Femur (tissue), 1 donor: ENCODE measurements around the gene TRAPPC11.
"Not testable (repeated sequence)": the region's sequence is repeated elsewhere in the genome, so short reads cannot be mapped to it uniquely, and the experiment has no call there.

ENCODE experiments used
- DNase-seq: peaks from one replicate; pipeline ENCODE4 v3.0.0-alpha.2; 2017

TRAPPC11 gene

DNA sequence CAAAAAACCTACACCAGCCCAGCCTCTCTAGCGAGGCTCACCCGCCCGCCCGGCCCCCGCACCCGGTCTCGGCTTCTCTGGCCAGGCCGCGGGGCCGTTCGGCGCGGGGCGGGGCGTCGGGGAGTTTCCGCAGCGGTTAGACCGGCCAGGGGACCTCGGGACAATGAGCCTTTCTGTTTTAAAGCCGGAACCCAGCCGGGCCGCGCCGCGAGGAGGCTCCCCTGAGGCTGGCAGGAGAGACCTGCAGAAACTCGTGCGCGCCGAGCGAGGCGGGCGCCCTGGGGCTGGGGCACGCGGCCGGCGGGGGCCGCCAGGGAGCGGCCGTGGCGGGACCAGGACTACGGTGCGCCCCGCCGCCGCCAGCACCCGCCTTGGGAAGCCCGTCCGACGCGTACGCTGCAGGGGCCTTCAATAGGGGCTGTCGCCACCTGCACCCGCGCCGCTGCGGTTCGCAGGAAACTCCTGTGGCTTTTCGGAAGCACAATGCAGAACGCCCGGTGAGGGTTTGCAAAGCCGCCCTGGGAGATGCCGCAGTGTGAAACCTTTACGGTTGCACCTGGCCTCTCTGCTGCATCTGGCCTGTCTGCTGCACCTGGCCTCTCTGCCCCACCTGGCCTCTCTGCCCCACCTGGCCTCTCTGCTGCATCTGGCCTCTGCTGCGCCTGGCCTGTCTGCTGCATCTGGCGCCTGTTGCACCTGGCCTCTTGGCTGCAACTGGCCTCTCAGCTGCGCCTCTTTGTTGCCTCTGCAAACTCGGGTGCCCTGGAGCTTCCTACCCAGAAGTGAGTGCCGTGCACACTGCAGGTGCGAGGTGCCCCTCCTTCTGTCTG, 63.9 kb downstream of the TRAPPC11 start:
- DNase-seq: peak; percentile 68

DNA sequence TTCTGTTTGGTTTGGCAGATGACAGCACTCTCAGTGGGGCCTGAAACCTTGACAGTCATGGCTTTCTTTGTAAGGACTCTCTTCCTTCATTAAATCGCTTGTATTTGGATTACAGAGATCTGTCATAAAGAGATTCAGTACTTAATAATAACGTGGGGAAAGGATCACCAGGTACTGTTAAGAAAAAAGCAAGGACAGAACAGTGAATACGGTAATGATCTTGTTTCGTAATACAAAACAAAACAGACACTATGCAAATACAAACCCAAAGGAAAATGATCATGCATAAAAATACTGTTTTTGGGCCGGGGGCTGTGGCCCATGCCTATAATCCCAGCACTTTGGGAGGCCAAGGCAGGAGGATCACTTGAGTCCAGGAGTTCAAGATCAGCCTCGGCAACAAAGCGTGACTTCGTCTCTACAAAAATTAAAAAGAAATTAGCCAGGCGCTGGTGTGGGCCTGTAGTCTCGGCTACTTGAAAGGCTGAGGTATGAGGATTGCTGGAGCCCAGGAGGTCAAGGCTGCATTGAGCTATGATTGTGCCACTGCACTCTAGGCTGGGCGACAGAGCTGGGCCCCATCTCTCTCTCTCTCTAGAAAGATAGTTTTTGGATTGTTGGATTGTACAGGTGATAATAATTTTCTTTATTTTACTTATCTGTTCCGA, 64.6 kb downstream of the TRAPPC11 start:
- DNase-seq: no peak

DNA sequence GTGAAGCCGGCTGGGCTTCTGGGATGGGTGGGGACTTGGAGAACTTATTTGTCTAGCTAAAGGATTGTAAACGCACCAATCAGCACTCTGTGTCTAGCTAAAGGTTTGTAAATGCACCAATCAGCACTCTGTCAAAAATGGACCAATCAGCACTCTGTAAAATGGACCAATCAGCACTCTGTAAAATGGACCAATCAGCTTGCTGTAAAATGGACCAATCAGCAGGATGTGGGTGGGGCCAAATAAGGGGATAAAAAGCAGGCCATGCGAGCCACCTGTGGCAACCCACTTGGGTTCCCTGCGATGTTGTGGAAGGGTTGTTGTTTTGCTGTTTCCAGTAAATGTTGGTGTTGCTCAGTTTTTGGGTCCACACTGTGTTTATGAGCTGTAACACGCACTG, 66.5 kb downstream of the TRAPPC11 start:
- not testable (repeated sequence) for DNase-seq

DNA sequence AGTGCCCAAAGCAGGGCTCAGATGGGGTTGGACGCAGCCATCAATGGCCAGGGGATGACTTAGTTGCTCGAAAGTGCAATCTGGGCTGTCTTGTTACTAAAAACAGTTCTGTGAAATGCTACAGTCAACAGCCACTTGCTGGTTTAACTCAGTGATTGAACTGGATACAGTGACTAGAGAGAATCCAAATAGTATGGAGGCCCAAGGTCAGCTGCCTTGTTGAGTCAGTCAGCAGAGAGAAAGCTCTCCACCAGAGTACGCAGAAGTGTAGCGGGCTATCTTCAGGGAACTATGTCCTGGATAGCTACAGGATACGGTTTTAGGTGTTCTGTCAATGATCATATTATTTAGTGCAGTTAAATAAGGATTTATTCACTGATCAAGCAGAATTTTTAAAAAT, 68.4 kb downstream of the TRAPPC11 start:
- DNase-seq: no peak

DNA sequence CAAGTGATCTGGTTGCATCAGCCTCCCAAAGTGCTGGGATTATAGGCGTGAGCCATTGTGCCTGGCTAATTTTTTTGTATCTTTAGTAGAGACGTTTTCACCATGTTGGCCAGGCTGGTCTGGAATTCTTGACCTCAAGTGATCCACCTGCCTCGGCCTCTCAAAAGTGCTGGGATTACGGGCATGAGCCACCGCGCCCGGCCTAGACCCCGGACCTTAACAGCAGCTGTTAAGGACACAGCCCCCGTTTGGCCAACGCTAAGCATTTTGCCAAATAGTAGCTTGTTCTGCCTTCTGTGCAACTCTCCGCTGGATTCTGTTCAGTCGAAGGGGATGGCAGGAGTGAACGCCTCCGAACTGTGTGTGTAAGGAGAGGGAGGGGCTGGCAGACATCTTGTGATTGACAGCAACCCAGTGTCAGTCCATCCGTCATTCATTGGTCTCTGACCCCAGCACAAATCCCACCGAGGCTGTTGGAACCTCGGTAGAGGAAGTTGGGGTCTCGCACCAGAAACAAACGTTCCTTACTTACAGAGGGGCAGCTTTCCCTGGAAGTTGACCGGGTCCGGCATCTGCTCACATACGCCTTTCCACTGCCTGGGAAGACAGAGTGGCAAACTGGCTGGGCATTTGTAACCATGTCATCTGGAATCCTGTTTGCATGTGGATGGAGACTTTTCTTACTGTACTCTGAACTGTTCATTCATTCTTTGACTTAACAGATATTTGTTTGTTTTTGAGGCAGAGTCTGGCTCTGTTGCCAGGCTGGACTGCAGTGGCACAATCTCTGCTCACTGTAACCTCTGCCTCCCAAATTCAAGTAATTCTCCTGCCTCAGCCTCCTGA, 69.4 kb downstream of the TRAPPC11 start:
- DNase-seq: no peak

DNA sequence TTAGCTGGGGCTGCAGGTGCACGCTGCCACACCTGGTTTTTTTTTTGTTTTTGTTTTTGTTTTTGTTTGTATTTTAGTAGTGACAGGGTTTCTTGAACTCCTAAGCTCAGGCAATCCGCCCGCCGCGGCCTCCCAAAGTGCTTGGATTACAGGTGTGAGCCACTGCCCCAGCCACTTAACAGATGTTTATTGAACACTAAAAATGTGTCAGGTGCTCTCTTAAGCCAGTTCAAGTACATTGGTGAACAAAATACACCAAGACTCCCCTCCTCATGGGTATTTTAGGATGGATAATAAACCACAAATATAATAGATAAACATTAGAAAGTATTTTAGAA, 69.9 kb downstream of the TRAPPC11 start:
- no peak for DNase-seq

DNA sequence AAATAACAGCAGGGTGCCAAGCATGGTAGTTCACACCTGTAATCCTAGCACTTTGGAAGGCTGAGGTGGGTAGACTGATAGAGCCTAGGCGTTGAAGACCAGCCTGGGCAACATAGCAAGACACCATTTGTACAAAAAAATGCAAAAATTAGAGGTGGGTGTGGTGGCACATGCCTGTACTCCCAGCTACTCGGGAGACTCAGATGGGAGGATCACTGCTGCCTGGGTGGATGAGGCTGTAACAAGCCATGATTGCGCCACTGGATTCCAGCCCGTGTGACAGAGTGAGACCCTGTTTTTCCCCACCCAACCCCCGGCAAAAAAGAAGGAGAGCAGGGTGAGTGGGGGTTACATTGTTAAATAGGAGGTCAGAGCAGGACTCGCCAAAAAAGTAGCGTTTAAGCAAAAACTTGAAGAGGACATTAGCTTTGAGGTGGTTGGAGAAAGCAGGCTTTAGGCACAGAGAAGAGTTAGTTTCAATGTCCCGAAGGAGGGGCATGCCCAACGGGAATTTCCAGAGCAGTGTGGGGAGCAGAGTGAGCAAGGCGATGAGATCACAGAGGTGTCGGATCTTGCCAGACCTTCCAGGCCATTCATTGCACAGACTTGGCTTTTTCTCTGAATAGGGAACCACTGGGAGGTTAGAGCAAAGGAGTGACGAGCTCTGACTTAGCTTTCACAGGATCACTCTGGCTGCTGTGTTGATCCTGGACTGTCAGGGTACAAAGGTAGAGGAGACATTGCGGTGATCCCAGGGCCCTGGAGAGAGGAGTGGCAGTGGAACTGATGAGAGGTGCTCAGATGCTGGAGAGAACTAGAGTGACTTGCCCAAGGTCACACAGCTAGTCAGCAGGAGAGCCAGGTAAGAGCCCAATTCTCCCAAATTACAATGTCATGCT, 70.6 kb downstream of the TRAPPC11 start:
- DNase-seq: no peak

DNA sequence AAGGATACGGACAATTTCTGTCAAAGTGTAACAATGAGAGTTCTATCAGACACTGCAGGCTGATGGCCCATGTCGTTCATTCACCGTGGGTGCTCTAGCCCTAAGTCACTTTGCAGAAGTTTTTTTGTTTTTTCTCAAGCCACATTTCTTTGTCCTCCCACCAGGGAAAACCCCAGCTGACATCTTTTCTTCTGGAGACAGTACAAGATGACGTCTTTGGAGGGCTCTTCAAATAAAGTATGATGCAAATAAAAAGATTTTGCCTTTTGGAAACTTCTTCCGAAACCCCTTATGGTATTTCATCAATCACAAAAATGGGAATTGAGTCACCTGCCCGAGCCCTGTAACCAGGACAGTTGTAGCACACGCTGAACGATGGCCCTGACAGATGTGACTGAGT, 73.2 kb downstream of the TRAPPC11 start:
- DNase-seq: no peak

DNA sequence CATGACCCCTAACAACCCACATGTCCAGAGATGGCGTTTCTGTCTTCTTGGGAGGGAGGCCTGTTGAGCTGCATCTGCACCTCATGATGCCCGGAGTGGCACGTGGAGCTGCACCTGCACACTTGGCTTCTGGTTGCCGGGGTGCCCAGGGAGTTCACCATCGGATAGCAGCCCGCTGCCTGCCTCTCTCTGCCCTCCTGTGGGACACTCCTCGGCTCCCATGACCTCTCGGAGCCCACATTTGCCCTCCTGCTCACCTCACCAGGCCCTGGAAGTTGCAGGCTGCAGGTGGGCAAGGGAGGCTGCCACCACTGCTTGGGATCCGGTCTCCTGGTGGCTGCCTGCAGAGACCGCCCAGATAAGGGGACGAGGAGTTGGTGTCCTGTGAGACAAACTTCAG, 74.1 kb downstream of the TRAPPC11 start:
- no peak for DNase-seq

DNA sequence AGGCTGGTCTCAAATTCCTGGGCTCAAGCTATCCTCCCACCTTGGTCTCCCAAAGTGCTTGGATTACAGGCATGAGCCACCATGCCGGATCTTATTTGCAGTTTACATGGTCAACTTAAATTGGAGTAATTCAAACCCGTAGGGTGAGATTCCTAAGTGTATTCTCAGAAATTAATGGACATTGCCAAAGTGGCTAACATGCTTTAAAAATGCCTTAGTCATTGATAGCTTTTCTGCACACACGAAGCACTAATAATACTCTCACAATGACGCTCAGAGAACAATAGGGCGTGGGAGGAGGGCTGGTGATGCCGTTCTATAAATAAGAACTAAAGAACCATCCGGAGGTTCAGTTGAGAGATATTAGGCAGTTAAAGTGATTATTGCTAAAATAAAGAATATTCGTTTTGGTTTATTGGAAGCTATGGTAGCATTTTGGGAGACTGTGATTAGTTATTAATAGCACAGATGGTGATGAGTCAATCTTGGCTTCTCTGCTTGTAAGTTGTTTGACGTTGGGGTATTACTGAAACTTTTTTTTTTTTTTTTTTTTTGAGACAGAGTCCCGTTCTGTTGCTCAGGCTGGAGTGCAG, 79.1 kb downstream of the TRAPPC11 start:
- no peak for DNase-seq

DNA sequence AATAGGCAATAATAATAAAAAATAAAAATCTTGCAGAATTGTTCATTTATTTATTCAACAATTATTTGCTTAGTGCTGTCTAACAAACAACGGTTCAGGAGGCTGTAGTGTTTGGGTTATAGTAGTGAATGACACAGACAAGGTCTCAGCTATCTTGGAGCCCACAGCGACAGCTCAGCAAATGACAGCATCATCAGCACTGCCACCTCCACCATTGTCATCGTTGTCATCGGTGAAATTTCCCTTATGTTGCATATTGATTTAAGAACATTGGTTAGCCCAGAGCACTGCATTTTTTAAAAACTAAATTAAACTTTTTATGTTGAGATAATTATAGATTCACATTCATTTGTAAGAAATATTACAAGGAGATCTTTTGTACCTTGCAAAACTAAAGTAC, 79.9 kb downstream of the TRAPPC11 start:
- no peak for DNase-seq

DNA sequence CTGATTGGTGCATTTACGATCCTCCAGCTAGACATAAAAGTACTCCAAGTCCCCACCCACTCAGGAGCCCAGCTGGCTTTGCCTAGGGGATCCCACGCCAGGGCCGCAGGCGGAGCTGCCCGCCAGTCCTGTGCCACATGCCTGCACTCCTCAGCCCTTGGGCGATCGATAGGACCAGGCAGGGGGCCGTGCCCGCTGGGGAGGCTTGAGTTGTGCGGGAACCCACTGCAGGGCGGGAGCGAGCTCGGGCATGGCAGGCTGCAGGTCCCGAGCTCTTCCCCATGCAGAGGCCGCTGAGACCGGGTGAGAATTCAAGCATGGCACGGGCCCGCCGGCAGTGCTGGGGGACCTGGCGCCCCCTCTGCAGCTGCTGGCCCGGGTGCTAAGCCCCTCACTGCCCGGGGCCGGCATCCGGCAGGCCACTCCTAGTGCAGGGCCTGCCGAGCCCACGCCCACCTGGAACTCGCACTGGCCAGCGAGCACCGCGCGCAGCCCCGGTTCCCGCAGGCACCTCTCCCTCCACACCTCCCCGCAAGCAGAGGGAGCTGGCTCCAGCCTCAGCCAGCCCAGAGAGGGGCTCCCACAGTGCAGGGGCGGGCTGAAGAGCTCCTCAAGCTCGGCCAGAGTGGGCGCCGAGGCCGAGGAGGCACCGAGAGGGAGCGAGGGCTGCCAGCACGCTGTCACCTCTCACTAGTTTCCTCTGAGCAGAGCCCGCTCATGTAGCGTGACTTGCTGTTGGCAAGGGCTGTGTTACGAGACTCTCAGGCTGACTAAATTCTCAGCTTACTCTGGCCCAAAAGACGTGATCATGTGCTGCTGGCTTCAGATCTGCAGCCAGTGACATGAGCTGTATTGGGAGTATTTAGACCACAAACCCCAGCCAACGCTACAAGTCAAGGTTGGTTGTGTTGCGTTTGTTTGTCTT, 87.5 kb downstream of the TRAPPC11 start:
- DNase-seq: peak; percentile 84

DNA sequence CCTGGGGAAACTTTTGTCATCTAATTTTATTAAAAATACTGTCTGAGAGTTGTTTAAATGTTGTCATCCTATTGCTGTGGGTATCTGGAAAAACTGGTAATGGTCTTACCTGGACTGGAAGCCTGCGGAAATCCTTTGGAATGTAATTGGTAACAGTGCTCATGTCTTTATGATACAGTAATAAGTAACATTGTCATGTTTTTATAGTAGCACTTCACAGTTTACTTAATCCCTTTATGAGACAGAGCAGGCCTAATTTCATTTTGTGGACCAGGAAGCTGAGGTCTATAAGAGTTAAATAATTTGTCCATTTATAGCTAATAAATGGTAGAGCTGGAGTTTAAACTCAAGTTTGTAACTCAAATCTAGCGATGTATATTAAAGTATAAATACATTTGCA, 88.3 kb downstream of the TRAPPC11 start:
- DNase-seq: no peak

DNA sequence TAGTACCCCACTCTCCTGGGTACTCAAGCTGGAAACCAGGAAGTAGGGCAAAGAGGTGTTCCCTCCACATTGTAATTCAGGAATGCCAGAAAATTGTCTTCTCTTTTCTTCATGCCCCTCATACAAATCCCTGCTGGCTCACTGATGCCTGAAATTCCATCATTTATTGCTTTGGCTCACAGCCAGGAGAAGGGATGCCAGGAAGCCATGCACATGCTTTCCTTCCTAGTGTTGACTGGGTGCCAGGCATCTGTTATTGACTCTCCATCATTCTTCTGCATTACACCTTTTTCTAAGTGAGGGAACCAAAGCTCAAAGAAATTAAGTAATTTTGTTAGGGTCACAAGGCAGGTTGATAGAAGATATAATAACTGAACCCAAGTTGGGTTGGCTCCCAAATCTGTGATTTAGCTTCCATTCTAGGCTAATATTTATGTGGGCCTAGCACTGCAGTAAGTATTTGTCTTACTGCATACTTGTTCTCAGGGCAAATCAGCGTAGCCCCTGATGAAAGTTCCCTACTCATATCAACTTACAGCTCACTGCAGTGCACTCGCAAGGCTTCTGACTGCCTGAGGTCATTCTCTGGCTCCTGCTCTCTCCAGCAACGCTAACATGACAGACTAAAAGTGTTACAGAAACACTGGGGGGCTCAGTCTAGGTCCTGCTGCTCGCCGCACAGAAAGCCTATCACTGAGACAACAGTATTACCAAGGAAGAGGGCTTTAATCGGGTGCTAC, 89.0 kb downstream of the TRAPPC11 start:
- DNase-seq: peak; percentile 67

DNA sequence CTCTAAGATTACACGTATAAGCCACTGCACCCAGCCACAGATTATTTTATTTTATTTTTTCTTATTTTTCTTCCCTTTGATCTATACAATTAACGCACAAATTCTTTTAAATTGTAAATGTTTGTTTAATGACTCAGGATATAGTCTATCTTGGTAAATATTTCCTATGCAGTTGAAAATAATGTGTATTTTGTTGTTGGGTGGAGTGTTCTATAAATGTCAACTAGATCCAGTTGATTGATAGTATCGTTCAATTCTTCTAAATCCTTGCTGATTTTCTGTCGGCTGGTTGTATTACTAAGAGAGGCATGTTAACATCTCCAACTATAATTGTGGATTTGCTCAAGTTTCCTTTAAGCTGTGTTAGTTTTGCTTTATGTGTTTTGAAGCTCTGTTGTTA, 92.0 kb downstream of the TRAPPC11 start:
- no peak for DNase-seq

DNA sequence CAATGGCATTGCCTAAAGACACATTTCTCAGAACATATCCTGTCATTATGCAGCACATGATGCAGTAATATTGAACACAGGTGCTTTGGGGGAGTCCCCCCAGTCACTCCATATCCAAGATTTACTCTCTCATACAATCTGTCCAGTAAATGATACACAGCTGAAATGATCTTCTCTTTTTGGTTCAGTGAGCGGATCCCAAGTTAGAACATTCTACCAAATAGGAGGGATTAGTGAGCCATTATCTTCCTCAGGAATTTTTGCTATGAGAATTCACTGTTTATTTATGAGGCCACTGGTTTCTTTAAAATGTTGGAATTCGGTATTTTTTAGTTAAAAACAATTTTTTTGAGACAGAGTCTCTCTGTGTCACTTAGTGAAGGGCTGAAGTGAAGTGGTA, 96.5 kb downstream of the TRAPPC11 start:
- no peak for DNase-seq

DNA sequence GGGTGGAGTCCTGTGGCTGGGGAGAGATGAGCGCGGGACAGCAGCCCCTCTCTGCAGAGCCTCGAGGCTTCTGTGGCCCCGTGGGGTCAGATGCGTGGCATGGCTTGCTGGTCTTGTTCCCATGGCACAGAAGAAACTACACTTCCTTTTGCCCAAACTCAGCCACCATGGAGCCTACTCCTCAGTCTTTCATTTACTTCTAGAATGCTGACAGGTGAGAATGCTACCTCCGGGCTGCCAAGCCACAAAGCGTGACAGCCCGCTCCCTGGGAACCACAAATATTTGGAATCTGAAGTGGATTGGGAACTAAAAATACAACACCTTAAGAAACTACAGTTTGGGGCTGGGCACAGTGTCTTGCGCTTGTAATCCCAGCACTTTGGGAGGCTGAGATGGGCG, 98.0 kb downstream of the TRAPPC11 start:
- DNase-seq: peak; percentile 32

DNA sequence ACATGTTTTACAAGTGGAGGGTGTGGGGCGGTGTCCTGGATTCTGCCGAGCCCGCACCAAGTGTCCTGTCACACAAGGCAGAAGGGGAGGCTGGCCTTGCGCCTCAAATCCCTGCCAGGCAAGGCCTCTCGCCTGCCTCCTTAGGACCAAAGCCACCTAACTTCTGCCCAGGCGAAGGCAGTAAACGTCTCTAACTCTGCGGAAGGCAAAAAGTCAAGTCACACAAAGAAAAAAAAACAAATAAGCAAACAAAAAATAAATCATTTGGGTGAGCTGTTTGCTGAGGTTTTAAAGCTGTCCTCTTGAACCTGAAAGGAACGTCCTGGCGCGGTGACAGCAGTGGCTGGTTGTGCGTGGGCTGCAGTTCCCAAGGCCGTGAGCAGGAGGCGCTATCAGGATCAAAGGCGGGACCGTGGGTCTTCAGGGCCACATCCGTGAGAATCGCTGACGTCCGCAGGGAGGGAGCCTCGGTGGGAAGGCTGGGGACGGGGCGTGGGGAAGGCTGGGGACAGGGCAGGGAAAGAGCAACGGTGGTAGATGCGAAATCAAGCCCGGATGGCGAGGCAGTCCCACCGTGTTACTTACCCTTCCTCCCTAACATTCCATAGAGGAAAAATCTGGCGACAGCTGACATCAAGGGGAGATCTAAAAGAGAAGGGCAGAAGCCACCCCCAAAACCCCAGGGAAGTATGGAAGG, 99.1 kb downstream of the TRAPPC11 start:
- DNase-seq: peak; percentile 45

DNA sequence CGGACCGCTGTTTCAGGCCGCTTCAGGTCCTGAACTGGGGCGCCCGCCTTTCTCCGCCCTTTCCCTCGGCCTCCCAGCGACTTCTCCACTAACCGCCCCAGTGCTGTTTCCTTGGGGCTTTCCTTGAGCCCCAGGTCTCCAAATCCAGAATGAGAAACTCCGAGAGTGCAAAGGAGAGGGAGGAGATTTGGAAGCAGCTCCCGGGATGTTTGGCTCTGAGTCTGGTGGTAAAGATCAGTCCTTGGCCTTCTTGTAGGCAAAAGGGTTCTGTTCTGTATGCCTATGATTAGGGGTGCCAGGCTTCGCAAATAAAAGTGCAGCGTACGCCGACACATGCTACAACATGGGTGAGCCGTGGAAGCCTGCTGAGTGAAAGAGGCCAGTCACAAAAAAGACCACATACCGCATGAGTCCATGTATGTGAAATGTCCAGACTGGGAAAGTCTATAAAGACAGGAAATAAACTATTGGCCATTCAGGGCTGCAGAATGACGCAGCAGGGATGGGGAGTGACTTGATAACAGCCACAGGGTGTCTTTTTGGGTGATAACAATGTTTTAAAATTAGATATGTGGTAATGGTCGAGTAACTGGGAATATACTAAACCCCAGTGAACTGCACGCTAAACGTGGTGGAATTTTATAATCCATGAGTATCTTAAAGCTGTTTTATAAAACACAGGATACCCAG, 99.8 kb downstream of the TRAPPC11 start:
- DNase-seq: peak; percentile 31
